ENCODE measurements around the gene PHACTR1. TPM values are rescaled to one million over a fixed set of nuclear protein-coding genes. Genes with fewer than 3 reads are reported as not detected.

PHACTR1 gene
- polyA plus RNA-seq, 3 donors: 6.1 to 26.9 (median 7.6) TPM

GRCh38 chr6:12798326-12798725 lies 81.8 kb downstream of the PHACTR1 start:
- Histone ChIP-seq H3K4me2 (replicated peaks; ENCODE audit: extremely low read depth, low read length, poor library complexity, severe bottlenecking) (no peak overlapping the region), H3K4me1 (ENCODE audit: control insufficient read depth in 1 of 2, insufficient read depth in 2 of 2, low read length in 2 of 2) (no peaks in the 10 kb centered on the region), H3K36me3 (replicated peaks in 1 of 2; ENCODE audit: control insufficient read depth in 1 of 2, insufficient read depth in 2 of 2, low read length in 2 of 2) (no peaks in the 10 kb centered on the region), H3K79me2 (ENCODE audit: insufficient read depth, low read length) (no peaks in the 10 kb centered on the region), H3K9me3 (replicated peaks in 1 of 2; ENCODE audit: control insufficient read depth in 1 of 2, insufficient read depth in 1 of 2, low read length in 2 of 2) (no peaks in the 10 kb centered on the region), H4K20me1 (ENCODE audit: insufficient read depth, low read length) (no peaks in the 10 kb centered on the region), H3K4me3 (replicated peaks in 1 of 3; ENCODE audit: low read depth in 2 of 3, low read length in 3 of 3) (no peak overlapping the region), H2AFZ (ENCODE audit: insufficient read depth, low read depth, low read length, poor library complexity, severe bottlenecking) (no peak overlapping the region), H3K9ac (ENCODE audit: insufficient read depth, low read length, poor library complexity, severe bottlenecking) (no peak overlapping the region), H3K27ac (ENCODE audit: low read depth in 1 of 2, low read length in 2 of 2) (no peak overlapping the region), H3K27me3 (ENCODE audit: control insufficient read depth in 2 of 2, insufficient read depth in 2 of 2, low read length in 2 of 2) (no peaks in the 10 kb centered on the region)
- Mint-ChIP-seq H3K4me3 (no peak overlapping the region), H3K27ac (no peak overlapping the region), H3K36me3 (no peaks in the 10 kb centered on the region), H3K9me3 (peaks cover 0 to 3% (median 0%) of the 10 kb centered on the region in 7 donors), H3K4me1 (no peaks in the 10 kb centered on the region), H3K27me3 (ENCODE audit: low read depth in 3 of 3) (peaks cover 0 to 3% (median 3%) of the 10 kb centered on the region in 3 donors)
- intact Hi-C loops (cut with micrococcal nuclease): no loop called here
- no peak for DNase-seq
- TF ChIP-seq, protein P1, sequence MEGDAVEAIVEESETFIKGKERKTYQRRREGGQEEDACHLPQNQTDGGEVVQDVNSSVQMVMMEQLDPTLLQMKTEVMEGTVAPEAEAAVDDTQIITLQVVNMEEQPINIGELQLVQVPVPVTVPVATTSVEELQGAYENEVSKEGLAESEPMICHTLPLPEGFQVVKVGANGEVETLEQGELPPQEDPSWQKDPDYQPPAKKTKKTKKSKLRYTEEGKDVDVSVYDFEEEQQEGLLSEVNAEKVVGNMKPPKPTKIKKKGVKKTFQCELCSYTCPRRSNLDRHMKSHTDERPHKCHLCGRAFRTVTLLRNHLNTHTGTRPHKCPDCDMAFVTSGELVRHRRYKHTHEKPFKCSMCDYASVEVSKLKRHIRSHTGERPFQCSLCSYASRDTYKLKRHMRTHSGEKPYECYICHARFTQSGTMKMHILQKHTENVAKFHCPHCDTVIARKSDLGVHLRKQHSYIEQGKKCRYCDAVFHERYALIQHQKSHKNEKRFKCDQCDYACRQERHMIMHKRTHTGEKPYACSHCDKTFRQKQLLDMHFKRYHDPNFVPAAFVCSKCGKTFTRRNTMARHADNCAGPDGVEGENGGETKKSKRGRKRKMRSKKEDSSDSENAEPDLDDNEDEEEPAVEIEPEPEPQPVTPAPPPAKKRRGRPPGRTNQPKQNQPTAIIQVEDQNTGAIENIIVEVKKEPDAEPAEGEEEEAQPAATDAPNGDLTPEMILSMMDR (IDR thresholded peaks at IDR 0.05): no peak
- WGBS (ENCODE audit: insufficient coverage): 92% methylated on average over 2 of the region's 4 CpGs

DNA sequence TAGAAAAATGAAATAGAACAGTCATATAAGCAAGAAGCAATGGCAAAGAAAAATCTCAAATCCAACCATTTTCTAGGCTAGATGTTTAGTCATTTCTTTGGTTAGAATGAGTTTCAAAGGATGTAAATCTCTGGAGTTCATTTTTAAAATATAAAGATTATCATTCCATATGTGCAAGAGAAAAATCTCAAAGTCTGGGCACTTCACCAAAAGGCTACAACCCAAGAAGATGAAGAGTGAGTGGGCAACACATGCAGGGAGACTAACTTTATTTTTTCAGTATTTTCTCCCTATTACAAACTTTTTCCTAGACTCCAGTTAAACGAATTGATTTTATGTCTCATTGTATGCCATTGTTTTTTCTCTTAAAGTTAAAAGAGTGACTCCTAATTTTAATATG lies 83.6 kb downstream of the PHACTR1 start:
- Histone ChIP-seq H2AFZ (ENCODE audit: insufficient read depth, low read depth, low read length, poor library complexity, severe bottlenecking) (no peak overlapping the region), H3K4me2 (replicated peaks; ENCODE audit: extremely low read depth, low read length, poor library complexity, severe bottlenecking) (no peak overlapping the region), H3K9ac (ENCODE audit: insufficient read depth, low read length, poor library complexity, severe bottlenecking) (no peak overlapping the region), H3K4me1 (ENCODE audit: control insufficient read depth in 1 of 2, insufficient read depth in 2 of 2, low read length in 2 of 2) (no peaks in the 10 kb centered on the region), H3K9me3 (replicated peaks in 1 of 2; ENCODE audit: control insufficient read depth in 1 of 2, insufficient read depth in 1 of 2, low read length in 2 of 2) (no peaks in the 10 kb centered on the region), H3K79me2 (ENCODE audit: insufficient read depth, low read length) (no peaks in the 10 kb centered on the region), H3K27ac (ENCODE audit: low read depth in 1 of 2, low read length in 2 of 2) (no peak overlapping the region), H3K36me3 (replicated peaks in 1 of 2; ENCODE audit: control insufficient read depth in 1 of 2, insufficient read depth in 2 of 2, low read length in 2 of 2) (no peaks in the 10 kb centered on the region), H3K4me3 (replicated peaks in 1 of 3; ENCODE audit: low read depth in 2 of 3, low read length in 3 of 3) (no peak overlapping the region), H3K27me3 (ENCODE audit: control insufficient read depth in 2 of 2, insufficient read depth in 2 of 2, low read length in 2 of 2) (no peaks in the 10 kb centered on the region), H4K20me1 (ENCODE audit: insufficient read depth, low read length) (no peaks in the 10 kb centered on the region)
- DNase-seq: no peak
- intact Hi-C loops (cut with micrococcal nuclease): no loop called here
- no peaks in the 10 kb centered on the region for H3K36me3 Mint-ChIP-seq
- WGBS (ENCODE audit: insufficient coverage): no CpG with 5 or more reads among the region's 1 CpG
- TF ChIP-seq, protein P1 (IDR thresholded peaks at IDR 0.05): no peak
- no peaks in the 10 kb centered on the region for H3K9me3 Mint-ChIP-seq
- no peak overlapping the region for H3K4me3 Mint-ChIP-seq
- peaks cover 0 to 3% (median 3%) of the 10 kb centered on the region in 3 donors for H3K27me3 Mint-ChIP-seq (ENCODE audit: low read depth in 3 of 3)
- H3K4me1 Mint-ChIP-seq: no peaks in the 10 kb centered on the region
- no peak overlapping the region for H3K27ac Mint-ChIP-seq

Data from CD14-positive monocyte (primary cell).